ENCODE measurements around the gene ADO. TPM values are rescaled to one million over a fixed set of nuclear protein-coding genes. Genes with fewer than 3 reads are reported as not detected.

Gene ADO
- total RNA-seq, 1 donor from 2014 or later: 41.0 TPM

- Mint-ChIP-seq H3K36me3 (ENCODE audit: low read depth) (peaks cover 27% of the 10 kb centered on the region), H3K27ac (ENCODE audit: unreplicated experiment) (no peak overlapping the region), H3K4me1 (peaks cover 15% of the 10 kb centered on the region), H3K9me3 (peaks cover 15% of the 10 kb centered on the region), H3K4me3 (no peak overlapping the region), H3K27me3 (ENCODE audit: low read depth) (no peaks in the 10 kb centered on the region)
- DNase-seq (ENCODE audit: low read depth, low spot score): no peak
- TF ChIP-seq, protein P1, sequence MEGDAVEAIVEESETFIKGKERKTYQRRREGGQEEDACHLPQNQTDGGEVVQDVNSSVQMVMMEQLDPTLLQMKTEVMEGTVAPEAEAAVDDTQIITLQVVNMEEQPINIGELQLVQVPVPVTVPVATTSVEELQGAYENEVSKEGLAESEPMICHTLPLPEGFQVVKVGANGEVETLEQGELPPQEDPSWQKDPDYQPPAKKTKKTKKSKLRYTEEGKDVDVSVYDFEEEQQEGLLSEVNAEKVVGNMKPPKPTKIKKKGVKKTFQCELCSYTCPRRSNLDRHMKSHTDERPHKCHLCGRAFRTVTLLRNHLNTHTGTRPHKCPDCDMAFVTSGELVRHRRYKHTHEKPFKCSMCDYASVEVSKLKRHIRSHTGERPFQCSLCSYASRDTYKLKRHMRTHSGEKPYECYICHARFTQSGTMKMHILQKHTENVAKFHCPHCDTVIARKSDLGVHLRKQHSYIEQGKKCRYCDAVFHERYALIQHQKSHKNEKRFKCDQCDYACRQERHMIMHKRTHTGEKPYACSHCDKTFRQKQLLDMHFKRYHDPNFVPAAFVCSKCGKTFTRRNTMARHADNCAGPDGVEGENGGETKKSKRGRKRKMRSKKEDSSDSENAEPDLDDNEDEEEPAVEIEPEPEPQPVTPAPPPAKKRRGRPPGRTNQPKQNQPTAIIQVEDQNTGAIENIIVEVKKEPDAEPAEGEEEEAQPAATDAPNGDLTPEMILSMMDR (conservative IDR thresholded peaks at IDR 0.05): no peak
Measured at GRCh38 chr10:62788861-62789467, 15.6 kb upstream of the ADO start.

GRCh38 chr10:62790019-62790555 is 14.4 kb upstream of the ADO start:
- Mint-ChIP-seq H3K27ac (ENCODE audit: unreplicated experiment) (no peak overlapping the region), H3K9me3 (peaks cover 7% of the 10 kb centered on the region), H3K4me1 (peaks cover 15% of the 10 kb centered on the region), H3K27me3 (ENCODE audit: low read depth) (no peaks in the 10 kb centered on the region), H3K4me3 (no peak overlapping the region), H3K36me3 (ENCODE audit: low read depth) (peaks cover 17% of the 10 kb centered on the region)
- TF ChIP-seq, protein P1 (conservative IDR thresholded peaks at IDR 0.05): no peak
- no peak for DNase-seq (ENCODE audit: low read depth, low spot score)

GRCh38 chr10:62790571-62790970 is 13.9 kb upstream of the ADO start:
- H3K4me1 Mint-ChIP-seq: peaks cover 15% of the 10 kb centered on the region
- no peak for DNase-seq (ENCODE audit: low read depth, low spot score)
- peaks cover 3% of the 10 kb centered on the region for H3K9me3 Mint-ChIP-seq
- peaks cover 13% of the 10 kb centered on the region for H3K36me3 Mint-ChIP-seq (ENCODE audit: low read depth)
- no peak overlapping the region for H3K4me3 Mint-ChIP-seq
- no peak overlapping the region for H3K27ac Mint-ChIP-seq (ENCODE audit: unreplicated experiment)
- TF ChIP-seq, protein P1 (conservative IDR thresholded peaks at IDR 0.05): no peak
- H3K27me3 Mint-ChIP-seq (ENCODE audit: low read depth): no peaks in the 10 kb centered on the region

DNA sequence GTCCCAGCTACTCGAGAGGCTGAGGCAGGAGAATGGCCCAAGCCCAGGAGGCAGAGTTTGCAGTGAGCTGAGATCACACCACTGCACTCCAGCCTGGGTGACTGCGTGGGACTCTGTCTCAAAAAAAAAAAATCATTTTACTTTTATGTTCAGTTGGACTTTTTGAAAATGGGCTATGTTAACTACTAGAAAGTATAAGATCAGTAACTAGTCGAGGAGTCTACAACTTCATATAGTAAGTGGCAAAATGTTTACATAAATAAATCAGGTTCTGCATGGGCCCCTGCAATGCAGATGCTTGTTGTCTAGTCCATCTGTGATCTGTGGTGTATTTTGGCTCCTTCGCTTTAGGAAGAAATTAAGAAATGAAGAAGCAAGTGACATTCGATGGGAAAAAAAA is 12.3 kb upstream of the ADO start:
- no peak for DNase-seq (ENCODE audit: low read depth, low spot score)
- peaks cover 15% of the 10 kb centered on the region for H3K4me1 Mint-ChIP-seq
- TF ChIP-seq, protein P1 (conservative IDR thresholded peaks at IDR 0.05): no peak
- H3K27ac Mint-ChIP-seq (ENCODE audit: unreplicated experiment): no peak overlapping the region
- no peak overlapping the region for H3K4me3 Mint-ChIP-seq
- no peaks in the 10 kb centered on the region for H3K9me3 Mint-ChIP-seq
- H3K36me3 Mint-ChIP-seq (ENCODE audit: low read depth): peaks cover under 1% of the 10 kb centered on the region
- no peaks in the 10 kb centered on the region for H3K27me3 Mint-ChIP-seq (ENCODE audit: low read depth)

DNA sequence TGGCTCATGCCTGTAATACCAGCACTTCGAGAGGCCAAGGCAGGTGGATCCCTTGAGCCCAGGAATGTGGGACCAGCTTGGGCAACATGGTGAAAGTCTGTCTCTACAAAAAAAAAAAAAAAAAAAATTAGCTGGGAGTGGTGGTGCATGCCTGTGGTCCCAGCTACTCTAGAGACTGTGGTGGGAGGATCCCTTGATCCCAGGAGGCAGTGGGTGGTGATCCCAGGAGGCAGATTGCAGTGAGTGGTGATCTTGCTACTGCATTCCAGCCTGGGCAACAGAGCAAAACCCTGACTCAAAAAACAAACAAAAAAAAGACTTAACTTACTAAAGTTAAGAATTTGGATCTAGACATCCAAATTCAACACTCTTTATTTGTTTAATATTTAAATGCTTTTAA is 10.2 kb upstream of the ADO start:
- Mint-ChIP-seq H3K36me3 (ENCODE audit: low read depth) (no peaks in the 10 kb centered on the region), H3K27ac (ENCODE audit: unreplicated experiment) (no peak overlapping the region), H3K27me3 (ENCODE audit: low read depth) (no peaks in the 10 kb centered on the region), H3K4me3 (no peak overlapping the region), H3K4me1 (peaks cover 8% of the 10 kb centered on the region), H3K9me3 (no peaks in the 10 kb centered on the region)
- no peak for DNase-seq (ENCODE audit: low read depth, low spot score)
- TF ChIP-seq, protein P1 (conservative IDR thresholded peaks at IDR 0.05): no peak

All from neural crest cell (in vitro differentiated cells).